Lower lobe of right lung (tissue), 2 donors: ENCODE measurements around the gene ELK4. TPM values are rescaled to one million over a fixed set of nuclear protein-coding genes. Genes with fewer than 3 reads are reported as not detected.

Experiments used
- ATAC-seq, 2 donors: fragments of 200-7000 bp; cut with Tn5 transposase; one replicate each; pipeline ENCODE4 v1.9.1; 2020 to 2022; ENCODE audit warnings: mild to moderate bottlenecking in 2 of 2, moderate library complexity in 2 of 2
- DNase-seq: peaks from one replicate; pipeline ENCODE4 v3.0.0-alpha.2; 2020
- H3K27ac ChIP-seq: fragments of 200-600 bp; one replicate; pipeline ENCODE4 v1.8.0; 2022
- H3K27me3 ChIP-seq: fragments of 200-600 bp; one replicate; pipeline ENCODE4 v1.8.0; 2022; ENCODE audit warnings: low read depth
- H3K36me3 ChIP-seq: fragments of 200-600 bp; one replicate; pipeline ENCODE4 v1.8.0; 2022; ENCODE audit warnings: mild to moderate bottlenecking
- H3K4me1 ChIP-seq: fragments of 200-600 bp; one replicate; pipeline ENCODE4 v1.8.0; 2022
- H3K4me3 ChIP-seq: fragments of 200-600 bp; one replicate; pipeline ENCODE4 v1.8.0; 2022; ENCODE audit warnings: mild to moderate bottlenecking
- H3K9me3 ChIP-seq: fragments of 200-600 bp; one replicate; pipeline ENCODE4 v1.8.0; 2022
- intact Hi-C: fragments of 100-400 bp; cut with DNase I; formaldehyde crosslinking; loops from one replicate; pipeline ENCODE4 v1.11.0; 2022
- total RNA-seq: library from RNA; stranded (reverse); fragmentation: NEBNext Ultra II Directional; extraction: Animal tissue kit (Norgen Biotek cat#: 25700); gene quantifications from one replicate; pipeline ENCODE4 v1.2.1, GENCODE V29; 2021
- TF ChIP-seq, protein P1 (sequence below): fragments of 200-600 bp; IDR thresholded peaks from one replicate; pipeline ENCODE4 v1.8.0; 2022; ENCODE audit warnings: antibody characterized with exemption, mild to moderate bottlenecking
- donor health status: DM: no; HTN: yes; CAD: no; lungs with severe emphysema.

ELK4 gene
- total RNA-seq, 1 donor from 2014 or later = 62.8 TPM

DNA sequence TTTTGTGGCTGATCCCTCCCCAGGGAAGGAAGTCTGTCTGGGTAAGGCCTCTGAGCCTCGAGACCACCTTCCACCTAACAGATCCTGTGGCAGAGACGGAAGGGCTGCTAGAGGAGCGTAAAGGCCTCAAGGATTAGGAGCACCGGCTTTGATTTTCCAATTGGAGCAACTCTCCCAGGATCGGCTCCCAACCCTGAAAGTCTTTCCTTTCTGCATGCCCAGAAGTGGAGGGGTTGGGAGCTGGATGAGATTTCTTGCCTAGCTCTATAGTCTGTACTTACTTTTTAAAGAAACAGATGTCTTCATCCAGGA is 41.4 kb downstream of the ELK4 start:
- no peak overlapping the region for H3K27ac ChIP-seq
- TF ChIP-seq, protein P1, sequence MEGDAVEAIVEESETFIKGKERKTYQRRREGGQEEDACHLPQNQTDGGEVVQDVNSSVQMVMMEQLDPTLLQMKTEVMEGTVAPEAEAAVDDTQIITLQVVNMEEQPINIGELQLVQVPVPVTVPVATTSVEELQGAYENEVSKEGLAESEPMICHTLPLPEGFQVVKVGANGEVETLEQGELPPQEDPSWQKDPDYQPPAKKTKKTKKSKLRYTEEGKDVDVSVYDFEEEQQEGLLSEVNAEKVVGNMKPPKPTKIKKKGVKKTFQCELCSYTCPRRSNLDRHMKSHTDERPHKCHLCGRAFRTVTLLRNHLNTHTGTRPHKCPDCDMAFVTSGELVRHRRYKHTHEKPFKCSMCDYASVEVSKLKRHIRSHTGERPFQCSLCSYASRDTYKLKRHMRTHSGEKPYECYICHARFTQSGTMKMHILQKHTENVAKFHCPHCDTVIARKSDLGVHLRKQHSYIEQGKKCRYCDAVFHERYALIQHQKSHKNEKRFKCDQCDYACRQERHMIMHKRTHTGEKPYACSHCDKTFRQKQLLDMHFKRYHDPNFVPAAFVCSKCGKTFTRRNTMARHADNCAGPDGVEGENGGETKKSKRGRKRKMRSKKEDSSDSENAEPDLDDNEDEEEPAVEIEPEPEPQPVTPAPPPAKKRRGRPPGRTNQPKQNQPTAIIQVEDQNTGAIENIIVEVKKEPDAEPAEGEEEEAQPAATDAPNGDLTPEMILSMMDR = no peak
- no peak overlapping the region for H3K4me3 ChIP-seq
- no peaks in the 10 kb centered on the region for H3K36me3 ChIP-seq
- ATAC-seq (no peak), DNase-seq (no peak)
- no peaks in the 10 kb centered on the region for H3K9me3 ChIP-seq
- intact Hi-C loops = loop anchor here (10.0 kb wide), 1 partner anchor 64 kb away; no protein-coding TSS in a partner anchor
- no peaks in the 10 kb centered on the region for H3K27me3 ChIP-seq
- H3K4me1 ChIP-seq = peaks cover 21% of the 10 kb centered on the region

DNA sequence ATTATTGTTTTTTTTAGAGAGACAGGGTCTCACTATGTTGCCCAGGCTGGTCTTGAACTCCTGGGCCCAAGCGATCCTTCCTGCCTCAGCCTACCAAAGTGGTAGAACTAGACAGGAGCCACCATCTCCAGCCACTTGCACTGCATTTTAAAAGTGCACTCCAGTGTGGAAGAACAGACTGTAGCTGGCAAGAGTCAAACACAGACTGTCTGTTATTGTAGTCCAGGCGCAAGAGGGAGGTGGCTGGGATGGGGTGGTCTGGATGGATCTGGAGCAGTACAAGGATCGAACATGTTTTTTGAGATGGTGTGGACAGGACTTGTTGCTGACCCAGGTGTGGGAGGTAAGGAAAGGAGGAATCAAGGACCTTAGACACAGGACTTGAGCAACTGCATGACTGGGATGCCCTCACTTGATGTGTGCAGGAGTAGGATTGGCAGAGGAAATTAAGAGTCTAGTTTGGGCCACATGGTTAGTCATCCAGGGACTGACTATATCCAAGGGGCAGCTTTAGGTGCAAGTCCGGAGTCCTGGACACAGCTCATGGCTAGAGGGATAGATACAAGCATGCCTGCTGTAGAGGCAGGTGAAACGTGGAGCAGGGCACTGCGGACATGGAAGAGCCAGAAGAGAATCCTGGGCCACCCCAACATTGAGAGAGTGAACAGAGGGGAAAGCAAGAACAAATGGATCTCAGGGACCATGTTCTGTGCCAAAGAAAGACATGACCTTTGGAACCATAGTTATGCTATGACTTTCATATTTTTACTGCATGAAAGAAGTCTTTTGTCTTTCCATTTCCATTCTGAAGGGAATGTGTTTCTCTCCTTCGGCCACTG is 42.0 kb downstream of the ELK4 start:
- TF ChIP-seq, protein P1 = no peak
- Histone ChIP-seq H3K27ac (no peak overlapping the region), H3K27me3 (no peaks in the 10 kb centered on the region), H3K36me3 (no peaks in the 10 kb centered on the region), H3K9me3 (no peaks in the 10 kb centered on the region), H3K4me3 (no peak overlapping the region), H3K4me1 (peaks cover 21% of the 10 kb centered on the region)
- ATAC-seq (no peak), DNase-seq (no peak)
- intact Hi-C loops = loop anchor here (10.0 kb wide), 1 partner anchor 65 kb away; no protein-coding TSS in a partner anchor

DNA sequence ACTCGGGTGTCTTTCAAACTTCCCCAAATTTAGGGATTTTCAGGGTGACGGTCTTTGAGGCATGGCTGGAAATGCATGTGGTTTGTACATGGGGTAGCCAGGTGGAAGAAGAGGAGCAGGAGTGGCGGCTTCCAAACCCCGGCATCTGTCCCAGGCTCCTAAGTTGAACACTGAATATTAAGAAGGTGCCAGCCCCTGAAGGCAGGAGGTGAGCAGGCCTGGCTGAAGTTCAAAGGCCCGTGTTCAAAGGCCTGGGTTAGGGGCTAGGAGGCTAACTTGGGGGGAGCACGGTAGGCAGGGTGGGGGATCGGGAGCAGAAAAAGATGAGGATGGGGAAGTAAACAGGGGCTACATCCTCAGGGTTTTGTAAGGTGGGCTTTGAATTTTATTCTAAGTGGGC is 42.8 kb downstream of the ELK4 start:
- DNase-seq (no peak), ATAC-seq (no peak)
- H3K9me3 ChIP-seq = no peaks in the 10 kb centered on the region
- H3K4me3 ChIP-seq = no peak overlapping the region
- H3K27ac ChIP-seq = no peak overlapping the region
- no peaks in the 10 kb centered on the region for H3K27me3 ChIP-seq
- peaks cover 21% of the 10 kb centered on the region for H3K4me1 ChIP-seq
- H3K36me3 ChIP-seq = no peaks in the 10 kb centered on the region
- TF ChIP-seq, protein P1 = no peak
- intact Hi-C loops = no loop called here

DNA sequence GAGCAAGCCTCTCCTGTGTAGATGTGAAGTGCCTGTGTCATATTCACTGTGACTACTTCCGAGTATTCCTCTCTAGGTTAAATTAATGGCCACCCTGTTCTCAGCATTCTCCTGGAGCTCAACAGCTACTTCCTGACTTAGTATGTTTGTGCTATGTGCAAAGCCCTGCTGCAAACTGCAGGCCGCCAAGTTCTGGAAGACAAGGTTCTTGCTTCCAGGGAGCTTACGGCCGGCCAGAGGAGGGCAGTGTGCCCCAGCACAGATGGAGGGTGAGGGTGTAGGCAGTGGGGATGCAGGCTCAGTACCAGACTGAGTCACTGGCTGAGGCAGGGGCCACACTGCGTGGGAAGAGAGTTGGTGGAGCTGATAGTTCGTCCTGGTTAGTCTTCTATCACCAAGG is 43.2 kb downstream of the ELK4 start:
- Histone ChIP-seq H3K36me3 (no peaks in the 10 kb centered on the region), H3K9me3 (no peaks in the 10 kb centered on the region), H3K4me3 (no peak overlapping the region), H3K27me3 (no peaks in the 10 kb centered on the region), H3K4me1 (peaks cover 22% of the 10 kb centered on the region), H3K27ac (no peak overlapping the region)
- intact Hi-C loops = no loop called here
- peak; percentile 42 to 51 for ATAC-seq
- DNase-seq = no peak
- TF ChIP-seq, protein P1 = peak; percentile 48

DNA sequence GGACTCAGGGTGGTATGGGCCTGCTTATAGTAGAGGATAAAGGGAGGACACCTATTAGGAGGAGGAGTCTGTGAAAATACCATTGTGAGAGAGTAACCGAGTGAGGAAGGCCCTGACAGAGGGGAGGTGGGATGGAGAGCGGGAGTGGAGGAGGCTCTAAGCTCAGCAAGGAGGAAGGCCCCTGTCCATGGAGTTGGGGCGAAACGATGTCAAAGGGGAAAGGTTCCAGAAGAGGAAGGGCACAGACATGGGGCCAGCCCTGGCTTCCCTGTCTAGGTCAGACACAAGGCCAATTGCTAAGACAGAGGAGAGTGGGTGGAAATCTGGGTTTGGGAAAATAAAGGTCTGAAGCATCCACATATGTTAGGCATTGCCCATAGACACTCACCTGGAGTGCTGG is 44.2 kb downstream of the ELK4 start:
- Histone ChIP-seq H3K4me3 (no peak overlapping the region), H3K36me3 (no peaks in the 10 kb centered on the region), H3K9me3 (no peaks in the 10 kb centered on the region), H3K27me3 (no peaks in the 10 kb centered on the region), H3K4me1 (peaks cover 31% of the 10 kb centered on the region), H3K27ac (peak overlapping the region; percentile 31)
- intact Hi-C loops = no loop called here
- TF ChIP-seq, protein P1 = no peak
- ATAC-seq (no peak), DNase-seq (no peak)
